Activated CD4-positive, alpha-beta T cell treated with anti-CD3 and anti-CD28 coated beads, Interleukin-2, amount 50 U/mL, for 48 hours (primary cell): ENCODE data around the gene PIGW.

Source experiments
- DNase-seq, 2 experiments: peaks; one replicate each; pipeline ENCODE4 v3.0.0-alpha.2; 2020

Gene PIGW

GRCh38 chr17:36546418-36547093, 11.8 kb downstream of the PIGW start:
- DNase-seq, result no peak

GRCh38 chr17:36547776-36548175, 13.0 kb downstream of the PIGW start:
- DNase-seq, result no peak

DNA sequence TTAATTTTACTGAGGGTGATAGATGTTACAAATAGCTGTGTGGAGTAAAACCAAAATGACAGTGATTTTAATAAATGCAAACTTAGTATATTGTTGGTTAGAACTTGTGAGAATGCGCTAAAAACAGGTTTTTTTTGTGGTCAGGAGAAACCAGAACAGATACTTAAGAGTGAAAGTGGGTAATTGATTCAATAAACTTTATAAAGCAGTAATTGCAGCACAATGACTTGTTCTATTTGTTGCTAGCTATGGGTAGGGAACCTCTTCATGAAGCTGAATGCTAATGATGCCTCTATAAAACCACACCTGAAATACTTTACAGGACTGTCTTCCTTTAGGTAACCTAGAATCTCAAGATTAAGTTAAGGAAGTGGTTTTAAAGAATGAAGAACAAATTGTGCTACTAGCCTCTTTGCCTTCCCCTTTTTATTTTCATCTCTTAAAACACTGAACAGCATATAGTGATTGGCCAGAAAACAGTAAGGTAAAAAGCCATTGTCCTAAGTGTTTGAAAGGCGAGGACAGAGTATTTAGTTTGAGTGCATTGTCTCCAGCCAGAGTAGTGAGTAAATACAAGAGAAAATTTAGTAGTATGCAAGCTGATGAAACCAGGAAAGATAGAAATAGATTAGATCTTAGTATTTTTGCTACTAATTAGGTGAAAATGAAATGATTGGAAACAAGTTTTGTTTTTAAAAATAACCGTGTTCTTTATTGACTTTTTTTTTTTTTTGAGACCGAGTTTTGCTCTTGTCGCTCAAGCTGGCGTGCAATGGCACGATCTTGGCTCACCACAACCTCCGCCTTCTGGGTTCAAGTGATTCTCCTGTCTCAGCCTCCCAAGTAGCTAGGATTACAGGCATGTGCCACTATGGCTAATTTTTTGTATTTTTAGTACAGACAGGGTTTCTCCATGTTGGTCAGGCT, 16.0 kb downstream of the PIGW start:
- no peak for DNase-seq

DNA sequence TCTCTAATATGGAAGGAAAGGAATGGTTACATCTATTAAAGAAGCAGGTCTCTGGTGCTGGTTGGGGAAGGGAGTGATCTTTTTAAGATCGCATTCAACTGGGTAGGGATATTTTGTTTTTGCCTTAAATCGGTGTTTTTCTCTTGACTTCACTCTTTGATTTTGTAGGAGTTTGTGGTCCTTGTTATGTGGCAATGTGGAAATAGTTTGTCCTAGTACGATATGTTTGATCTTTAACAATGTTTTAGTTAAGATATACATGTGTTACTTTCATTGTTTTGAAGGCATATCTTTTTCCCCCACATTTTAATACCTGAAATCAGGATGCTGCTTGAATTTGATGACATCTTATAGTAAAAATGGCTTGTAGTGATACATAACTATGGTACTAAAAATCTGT, 18.7 kb downstream of the PIGW start:
- no peak for DNase-seq

- no peak for DNase-seq
These were observed 31.3 kb downstream of the PIGW start for GRCh38 chr17:36566081-36566480.

- DNase-seq, result no peak
These were observed 40.2 kb downstream of the PIGW start for GRCh38 chr17:36575028-36575427.

- no peak for DNase-seq
These were observed 42.0 kb downstream of the PIGW start for GRCh38 chr17:36576793-36577192.

DNA sequence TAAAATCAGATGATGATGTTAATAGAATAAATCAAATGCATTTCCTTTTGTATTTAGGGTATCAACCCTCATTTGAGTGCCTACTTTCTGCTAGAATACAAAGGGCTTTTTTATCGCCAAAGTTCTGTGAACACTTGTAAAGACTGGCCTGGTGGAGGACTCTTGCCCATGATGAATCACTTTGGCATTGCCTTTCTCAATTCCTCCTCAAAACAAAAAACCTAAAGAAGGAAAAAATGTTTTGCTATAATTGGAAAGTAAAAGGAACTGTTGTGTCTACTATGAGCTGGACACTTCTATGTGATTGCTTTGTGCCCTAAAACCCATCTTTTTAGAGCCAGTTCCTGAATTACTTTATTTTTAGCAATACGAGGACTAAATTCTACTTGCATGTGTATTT, 43.9 kb downstream of the PIGW start:
- DNase-seq, result no peak

- no peak for DNase-seq
These were observed 49.0 kb downstream of the PIGW start for GRCh38 chr17:36583787-36584186.

GRCh38 chr17:36586138-36586537, 51.4 kb downstream of the PIGW start:
- no peak for DNase-seq
